ENCODE data around the gene ZNF79.

DNA sequence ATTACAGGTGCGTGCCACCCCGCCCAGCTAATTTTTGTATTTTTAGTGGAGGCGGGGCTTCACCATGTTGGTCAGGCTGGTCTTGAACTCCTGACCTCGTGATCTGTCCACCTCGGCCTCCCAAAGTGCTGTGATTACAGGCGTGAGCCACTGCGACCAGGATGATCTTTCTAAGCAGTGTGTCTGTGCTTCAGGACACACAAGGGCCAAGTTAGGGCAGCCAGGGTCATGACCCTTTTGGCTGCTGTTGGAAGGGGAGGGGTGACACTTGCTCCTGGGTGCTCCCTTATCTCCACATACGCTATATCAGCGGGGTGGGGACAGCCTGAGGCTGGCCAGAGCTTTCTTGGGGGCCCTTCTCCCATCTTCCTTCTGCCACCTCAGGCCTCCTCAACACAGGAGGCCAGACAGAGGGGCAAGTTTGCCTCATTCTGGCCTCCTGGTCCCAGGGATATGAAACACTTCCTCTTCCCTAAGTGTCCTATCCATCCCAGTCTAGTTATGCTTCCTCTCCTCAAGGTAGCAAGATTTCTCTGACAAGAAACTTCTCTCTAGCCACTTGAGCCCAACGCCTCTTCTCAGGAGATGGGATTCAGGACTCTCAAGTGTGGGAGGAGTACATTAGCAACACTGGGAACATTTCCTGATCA lies 1.9 kb upstream of the ZNF79 start:
- no peak for TF ChIP-seq TSHZ2 (CRISPR knock-in tag; IDR thresholded peaks at IDR 0.05)
- no peak for TF ChIP-seq ZC3H10 (CRISPR knock-in tag; IDR thresholded peaks at IDR 0.05)
- TF ChIP-seq SNAI2 (CRISPR knock-in tag; IDR thresholded peaks at IDR 0.05): no peak
- no peak for TF ChIP-seq TOX (CRISPR knock-in tag; IDR thresholded peaks at IDR 0.05; ENCODE audit: borderline replicate concordance)

All from SK-N-SH treated with all-trans-retinoic acid at 6 μM for 48 hours (cell line).